ENCODE results near the gene ZDHHC14.

Gene ZDHHC14

DNA sequence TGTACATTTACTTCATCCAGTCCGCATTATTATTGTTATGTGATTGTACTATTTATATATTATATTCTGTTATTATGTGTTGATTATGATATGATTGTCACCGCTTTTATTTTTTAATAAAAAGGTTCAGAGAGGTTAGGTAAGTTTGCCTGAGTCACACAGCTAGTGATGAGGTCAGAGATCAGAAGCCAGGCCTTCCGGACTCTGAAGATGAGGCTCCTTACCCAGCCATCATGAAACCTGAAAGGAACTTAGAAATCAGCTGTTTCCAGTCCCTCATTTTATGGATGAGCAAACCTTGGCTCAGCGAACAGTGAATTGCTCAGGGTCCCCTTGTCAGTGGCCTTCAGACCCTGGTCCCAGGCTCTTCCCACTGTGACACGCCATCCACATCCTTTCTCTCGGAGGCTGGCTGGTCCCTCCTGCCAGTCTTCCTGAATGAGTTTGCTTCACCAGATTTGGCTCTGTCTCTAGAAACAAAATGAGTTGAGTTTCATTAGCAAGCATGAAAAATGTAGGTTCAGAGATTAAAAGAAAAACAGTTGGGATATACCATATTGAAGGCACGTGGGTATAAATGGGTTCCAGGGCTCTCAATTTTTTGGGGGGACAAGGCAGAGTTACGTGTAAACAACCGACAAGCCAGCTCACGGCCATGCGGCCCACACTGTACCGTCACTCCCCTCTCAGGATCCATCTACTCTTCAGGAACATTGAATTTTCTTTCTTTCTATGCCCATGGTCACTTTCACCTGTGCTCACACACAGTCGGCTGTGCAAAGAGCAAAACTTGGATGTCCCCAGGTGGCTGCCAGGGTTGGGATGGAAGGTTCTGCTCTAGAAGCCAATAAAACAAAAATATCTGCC, 132.9 kb downstream of the ZDHHC14 start:
- H3K4me3 ChIP-seq (ENCODE audit: low read length): no peak overlapping the region
- no peak overlapping the region for H2AFZ ChIP-seq (ENCODE audit: low read length)
- H3K27me3 ChIP-seq (replicated peaks; ENCODE audit: insufficient read depth, low read length): no peaks in the 10 kb centered on the region
- H3K4me1 ChIP-seq (ENCODE audit: low read length): no peaks in the 10 kb centered on the region
- TF ChIP-seq EZH2 (optimal IDR thresholded peaks at IDR 0.05; ENCODE audit: low read depth, low read length) (no peak), EZH2phosphoT487 (IDR thresholded peaks at IDR 0.05; ENCODE audit: low read length) (no peak)
- TF ChIP-seq, protein P1, sequence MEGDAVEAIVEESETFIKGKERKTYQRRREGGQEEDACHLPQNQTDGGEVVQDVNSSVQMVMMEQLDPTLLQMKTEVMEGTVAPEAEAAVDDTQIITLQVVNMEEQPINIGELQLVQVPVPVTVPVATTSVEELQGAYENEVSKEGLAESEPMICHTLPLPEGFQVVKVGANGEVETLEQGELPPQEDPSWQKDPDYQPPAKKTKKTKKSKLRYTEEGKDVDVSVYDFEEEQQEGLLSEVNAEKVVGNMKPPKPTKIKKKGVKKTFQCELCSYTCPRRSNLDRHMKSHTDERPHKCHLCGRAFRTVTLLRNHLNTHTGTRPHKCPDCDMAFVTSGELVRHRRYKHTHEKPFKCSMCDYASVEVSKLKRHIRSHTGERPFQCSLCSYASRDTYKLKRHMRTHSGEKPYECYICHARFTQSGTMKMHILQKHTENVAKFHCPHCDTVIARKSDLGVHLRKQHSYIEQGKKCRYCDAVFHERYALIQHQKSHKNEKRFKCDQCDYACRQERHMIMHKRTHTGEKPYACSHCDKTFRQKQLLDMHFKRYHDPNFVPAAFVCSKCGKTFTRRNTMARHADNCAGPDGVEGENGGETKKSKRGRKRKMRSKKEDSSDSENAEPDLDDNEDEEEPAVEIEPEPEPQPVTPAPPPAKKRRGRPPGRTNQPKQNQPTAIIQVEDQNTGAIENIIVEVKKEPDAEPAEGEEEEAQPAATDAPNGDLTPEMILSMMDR (IDR thresholded peaks at IDR 0.05; ENCODE audit: low read length): no peak
- no peaks in the 10 kb centered on the region for H3K9me3 ChIP-seq (replicated peaks; ENCODE audit: insufficient read depth, low read length)
- no peaks in the 10 kb centered on the region for H3K79me2 ChIP-seq (ENCODE audit: low read length)
- no peak overlapping the region for H3K9ac ChIP-seq (ENCODE audit: low read length)
- H4K20me1 ChIP-seq (ENCODE audit: insufficient read depth, low read length): no peaks in the 10 kb centered on the region
- no peak overlapping the region for H3K27ac ChIP-seq (ENCODE audit: low read length)
- H3F3A ChIP-seq (ENCODE audit: insufficient read depth, low read length): no peaks in the 10 kb centered on the region
- no peaks in the 10 kb centered on the region for H3K9me2 ChIP-seq (replicated peaks; ENCODE audit: insufficient read depth, low read length)
- no peak for DNase-seq
- no peak overlapping the region for H3K4me2 ChIP-seq (ENCODE audit: low read depth, low read length)
- no peaks in the 10 kb centered on the region for H3K36me3 ChIP-seq (replicated peaks; ENCODE audit: insufficient read depth, low read length)

DNA sequence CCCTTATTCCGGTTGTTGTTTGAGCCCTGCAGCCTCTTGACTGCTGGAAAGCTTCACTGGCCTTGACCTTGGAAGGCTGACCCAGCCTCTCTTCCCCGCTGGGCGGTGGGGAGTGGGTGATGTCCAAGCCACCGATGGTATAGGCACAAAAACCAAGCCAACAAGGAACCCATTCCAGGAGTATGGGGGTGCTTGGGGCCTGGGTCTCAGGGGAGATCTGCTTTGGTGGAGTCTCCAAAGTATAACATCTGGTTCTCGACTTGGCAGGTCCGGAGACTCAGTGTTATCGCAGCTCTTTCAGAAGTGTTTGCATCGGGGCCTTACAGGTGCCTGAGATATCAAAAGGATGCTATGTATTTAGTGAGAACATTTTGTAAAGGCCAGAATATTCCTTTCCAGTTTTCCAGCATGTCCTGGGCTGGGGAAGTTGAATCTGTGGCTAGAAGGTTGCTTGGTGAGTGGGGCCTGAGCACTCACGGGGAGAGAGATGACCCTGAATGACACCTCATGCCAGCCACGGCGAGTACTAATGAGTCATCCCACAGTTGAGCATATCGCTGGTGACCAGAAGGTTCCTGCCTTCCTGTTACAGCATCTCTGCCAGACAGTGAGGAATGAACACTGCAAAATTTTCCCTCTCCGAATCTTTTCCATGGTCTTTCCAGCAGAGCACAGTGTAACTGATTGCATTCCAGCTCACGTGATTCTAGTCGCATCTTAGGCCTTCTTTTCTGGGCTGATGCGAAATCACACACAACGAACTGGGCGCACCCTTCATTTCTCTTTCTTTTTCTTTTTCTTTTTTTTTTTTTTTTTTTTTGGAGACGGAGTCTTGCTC, 133.9 kb downstream of the ZDHHC14 start:
- Histone ChIP-seq H3K9ac (ENCODE audit: low read length) (no peak overlapping the region), H4K20me1 (ENCODE audit: insufficient read depth, low read length) (no peaks in the 10 kb centered on the region), H3K9me3 (replicated peaks; ENCODE audit: insufficient read depth, low read length) (no peaks in the 10 kb centered on the region), H3K27ac (ENCODE audit: low read length) (no peak overlapping the region), H3K36me3 (replicated peaks; ENCODE audit: insufficient read depth, low read length) (no peaks in the 10 kb centered on the region), H3K4me1 (ENCODE audit: low read length) (no peaks in the 10 kb centered on the region), H3K27me3 (replicated peaks; ENCODE audit: insufficient read depth, low read length) (no peaks in the 10 kb centered on the region), H3K4me3 (ENCODE audit: low read length) (no peak overlapping the region), H3K4me2 (ENCODE audit: low read depth, low read length) (no peak overlapping the region), H3K79me2 (ENCODE audit: low read length) (no peaks in the 10 kb centered on the region), H2AFZ (ENCODE audit: low read length) (no peak overlapping the region), H3K9me2 (replicated peaks; ENCODE audit: insufficient read depth, low read length) (no peaks in the 10 kb centered on the region), H3F3A (ENCODE audit: insufficient read depth, low read length) (no peaks in the 10 kb centered on the region)
- no peak for DNase-seq
- TF ChIP-seq EZH2 (optimal IDR thresholded peaks at IDR 0.05; ENCODE audit: low read depth, low read length): no peak
- no peak for TF ChIP-seq EZH2phosphoT487 (IDR thresholded peaks at IDR 0.05; ENCODE audit: low read length)
- TF ChIP-seq, protein P1 (IDR thresholded peaks at IDR 0.05; ENCODE audit: low read length): no peak

DNA sequence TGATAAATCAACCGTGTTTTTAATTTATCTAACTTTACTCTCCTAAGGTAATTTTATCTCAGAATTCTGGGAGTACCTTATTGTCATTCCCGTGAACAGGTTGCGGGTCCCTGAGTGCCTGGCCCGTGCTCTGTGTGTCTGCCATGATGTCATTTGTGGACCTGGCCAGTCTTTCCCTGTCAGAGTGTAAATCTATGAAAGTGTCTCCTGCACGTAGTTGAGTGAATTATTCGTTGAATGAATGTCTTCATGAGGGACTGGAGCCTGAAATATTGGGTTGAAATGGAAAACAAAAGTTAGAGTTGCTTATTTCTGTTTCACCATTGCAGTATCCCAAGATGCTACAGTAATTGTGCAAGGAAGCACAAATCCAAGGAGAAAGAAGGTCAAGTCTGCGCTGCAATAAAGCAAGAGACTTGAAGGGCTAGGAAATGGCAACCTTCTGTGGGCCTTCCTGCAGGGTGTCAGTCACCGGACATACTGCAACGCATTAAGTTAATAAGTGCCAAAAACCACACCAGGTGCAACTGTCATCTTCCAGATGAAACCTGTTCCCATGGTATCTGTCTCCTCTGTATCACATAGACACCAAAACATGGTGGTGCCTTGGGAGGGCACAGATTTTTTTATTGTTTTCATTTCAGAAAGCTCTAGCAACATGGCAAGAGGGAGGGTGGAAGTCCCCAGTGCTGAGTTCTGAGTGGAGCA, 135.5 kb downstream of the ZDHHC14 start:
- Histone ChIP-seq H3K36me3 (replicated peaks; ENCODE audit: insufficient read depth, low read length) (no peaks in the 10 kb centered on the region), H3K27me3 (replicated peaks; ENCODE audit: insufficient read depth, low read length) (no peaks in the 10 kb centered on the region), H3K4me2 (ENCODE audit: low read depth, low read length) (no peak overlapping the region), H3K79me2 (ENCODE audit: low read length) (no peaks in the 10 kb centered on the region), H3F3A (ENCODE audit: insufficient read depth, low read length) (no peaks in the 10 kb centered on the region), H2AFZ (ENCODE audit: low read length) (no peak overlapping the region), H3K9ac (ENCODE audit: low read length) (no peak overlapping the region), H4K20me1 (ENCODE audit: insufficient read depth, low read length) (no peaks in the 10 kb centered on the region), H3K27ac (ENCODE audit: low read length) (no peak overlapping the region), H3K9me2 (replicated peaks; ENCODE audit: insufficient read depth, low read length) (no peaks in the 10 kb centered on the region), H3K4me1 (ENCODE audit: low read length) (no peaks in the 10 kb centered on the region), H3K4me3 (ENCODE audit: low read length) (no peak overlapping the region), H3K9me3 (replicated peaks; ENCODE audit: insufficient read depth, low read length) (no peaks in the 10 kb centered on the region)
- no peak for DNase-seq
- no peak for TF ChIP-seq EZH2 (optimal IDR thresholded peaks at IDR 0.05; ENCODE audit: low read depth, low read length)
- TF ChIP-seq, protein P1 (IDR thresholded peaks at IDR 0.05; ENCODE audit: low read length): no peak
- no peak for TF ChIP-seq EZH2phosphoT487 (IDR thresholded peaks at IDR 0.05; ENCODE audit: low read length)
